Subcutaneous abdominal adipose tissue (tissue), 5 donors: ENCODE data around the gene PLAGL1.

Experiments
- H3K27ac ChIP-seq: one replicate; pipeline ENCODE4 v1.7.0; 2013; ENCODE audit warnings: low read depth, mild to moderate bottlenecking, inconsistent platforms, low read length, moderate library complexity
- H3K27me3 ChIP-seq, 5 donors: one replicate each; pipeline ENCODE4 v1.7.0; 2013; ENCODE audit warnings: low read length in 5 of 5, inconsistent platforms in 1 of 5; ENCODE audit not compliant: control insufficient read depth in 5 of 5, insufficient read depth in 4 of 5
- H3K36me3 ChIP-seq, 5 donors: one replicate each; pipeline ENCODE4 v1.7.0; 2013; ENCODE audit warnings: low read length in 5 of 5; ENCODE audit not compliant: control insufficient read depth in 5 of 5, insufficient read depth in 5 of 5
- H3K4me1 ChIP-seq, 5 donors: one replicate each; pipeline ENCODE4 v1.7.0; 2013; ENCODE audit warnings: low read length in 5 of 5, mild to moderate bottlenecking in 3 of 5, moderate library complexity in 1 of 5; ENCODE audit not compliant: control insufficient read depth in 5 of 5, insufficient read depth in 5 of 5
- H3K4me3 ChIP-seq, 5 donors: one replicate each; pipeline ENCODE4 v1.7.0; 2013; ENCODE audit warnings: low read length in 5 of 5, low read depth in 1 of 5
- H3K9ac ChIP-seq, 5 donors: one replicate each; pipeline ENCODE4 v1.7.0; 2013; ENCODE audit warnings: low read length in 5 of 5, mild to moderate bottlenecking in 4 of 5, moderate library complexity in 3 of 5
- H3K9me3 ChIP-seq, 5 donors: one replicate each; pipeline ENCODE4 v1.7.0; 2013; ENCODE audit warnings: low read length in 5 of 5; ENCODE audit not compliant: control insufficient read depth in 5 of 5
- donor health status: healthy.
- donor health status: healthy.
- donor health status: healthy.
- donor health status: healthy.
- donor health status: healthy.

Gene PLAGL1

GRCh38 chr6:143948208-143948607, 59.9 kb downstream of the PLAGL1 start:
- no peaks in the 10 kb centered on the region for H3K4me1 ChIP-seq
- H3K36me3 ChIP-seq: peaks cover 0 to 20% (median 15%) of the 10 kb centered on the region in 5 donors
- H3K27ac ChIP-seq: no peak overlapping the region
- H3K4me3 ChIP-seq: no peak overlapping the region
- H3K9ac ChIP-seq: no peak overlapping the region
- H3K27me3 ChIP-seq: no peaks in the 10 kb centered on the region
- peaks cover 0 to 5% (median 3%) of the 10 kb centered on the region in 5 donors for H3K9me3 ChIP-seq

GRCh38 chr6:143941852-143942627, 66.0 kb downstream of the PLAGL1 start:
- Histone ChIP-seq H3K27ac (no peak overlapping the region), H3K9ac (no peak overlapping the region), H3K36me3 (peaks cover 0 to 4% (median 0%) of the 10 kb centered on the region in 5 donors), H3K27me3 (no peaks in the 10 kb centered on the region), H3K4me3 (no peak overlapping the region), H3K9me3 (peaks cover 0 to 1% (median 0%) of the 10 kb centered on the region in 5 donors), H3K4me1 (peaks cover 0 to 8% (median 4%) of the 10 kb centered on the region in 5 donors)

- Histone ChIP-seq H3K4me1 (peaks cover 0 to 10% (median 4%) of the 10 kb centered on the region in 5 donors), H3K9ac (no peak overlapping the region), H3K4me3 (no peak overlapping the region), H3K27me3 (no peaks in the 10 kb centered on the region), H3K36me3 (no peaks in the 10 kb centered on the region), H3K9me3 (no peaks in the 10 kb centered on the region), H3K27ac (no peak overlapping the region)
Observed at GRCh38 chr6:143940011-143940597, 68.0 kb downstream of the PLAGL1 start.

DNA sequence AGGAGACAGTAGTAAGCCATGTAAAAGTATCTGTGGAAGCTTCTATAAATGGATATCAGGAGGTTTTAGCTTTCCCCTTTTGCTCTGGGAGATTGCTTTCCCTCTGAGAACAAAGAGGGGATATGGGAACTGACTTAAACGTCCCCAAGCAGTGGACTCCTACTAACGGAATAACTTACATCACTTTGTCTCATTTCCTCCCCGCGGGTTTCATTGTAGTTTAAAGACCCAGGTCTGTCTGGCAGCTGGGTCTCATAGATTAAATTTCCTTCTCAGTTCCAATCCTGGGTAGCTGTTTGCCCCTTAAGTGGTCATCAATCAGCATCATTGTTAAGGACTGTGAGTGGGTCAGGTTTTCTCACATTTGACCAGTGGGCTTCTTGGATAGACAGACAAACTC, 68.7 kb downstream of the PLAGL1 start:
- H3K27me3 ChIP-seq: no peaks in the 10 kb centered on the region
- no peaks in the 10 kb centered on the region for H3K36me3 ChIP-seq
- H3K27ac ChIP-seq: no peak overlapping the region
- H3K9ac ChIP-seq: no peak overlapping the region
- H3K4me3 ChIP-seq: no peak overlapping the region
- peaks cover 0 to under 1% (median 0%) of the 10 kb centered on the region in 5 donors for H3K9me3 ChIP-seq
- H3K4me1 ChIP-seq: peaks cover 0 to 10% (median 4%) of the 10 kb centered on the region in 5 donors

GRCh38 chr6:143937668-143937970, 70.4 kb downstream of the PLAGL1 start:
- Histone ChIP-seq H3K9me3 (peaks cover 0 to 6% (median 3%) of the 10 kb centered on the region in 5 donors), H3K4me1 (peaks cover 0 to 10% (median 4%) of the 10 kb centered on the region in 5 donors), H3K9ac (no peak overlapping the region), H3K27me3 (no peaks in the 10 kb centered on the region), H3K4me3 (no peak overlapping the region), H3K36me3 (no peaks in the 10 kb centered on the region), H3K27ac (no peak overlapping the region)

- peaks cover 0 to 6% (median 3%) of the 10 kb centered on the region in 5 donors for H3K9me3 ChIP-seq
- no peak overlapping the region for H3K4me3 ChIP-seq
- H3K27ac ChIP-seq: no peak overlapping the region
- H3K27me3 ChIP-seq: no peaks in the 10 kb centered on the region
- H3K36me3 ChIP-seq: no peaks in the 10 kb centered on the region
- H3K9ac ChIP-seq: no peak overlapping the region
- peaks cover 0 to 10% (median 4%) of the 10 kb centered on the region in 5 donors for H3K4me1 ChIP-seq
Observed at GRCh38 chr6:143936778-143937667, 71.0 kb downstream of the PLAGL1 start.

DNA sequence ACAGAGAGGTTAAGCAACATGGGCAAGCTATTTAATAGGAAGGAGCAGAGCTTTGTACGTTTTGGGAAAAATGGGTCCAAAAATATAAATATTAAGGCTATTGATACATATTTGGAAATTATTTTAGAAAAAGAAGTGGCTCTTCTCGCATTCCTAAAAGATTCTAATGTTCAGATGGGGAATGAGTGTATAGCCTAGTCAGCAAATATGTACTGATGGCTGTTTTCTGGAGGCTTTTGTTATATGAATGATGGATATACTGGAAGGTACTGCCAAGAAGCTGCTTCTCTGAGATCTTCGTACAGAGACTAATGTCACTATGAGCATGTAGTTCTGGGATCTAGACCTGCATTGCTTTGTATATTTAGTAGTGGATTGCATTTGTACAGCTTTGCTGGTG, 71.7 kb downstream of the PLAGL1 start:
- Histone ChIP-seq H3K27ac (no peak overlapping the region), H3K9ac (no peak overlapping the region), H3K9me3 (peaks cover 0 to 7% (median 3%) of the 10 kb centered on the region in 5 donors), H3K4me1 (peaks cover 0 to 10% (median 4%) of the 10 kb centered on the region in 5 donors), H3K27me3 (no peaks in the 10 kb centered on the region), H3K4me3 (no peak overlapping the region), H3K36me3 (no peaks in the 10 kb centered on the region)

GRCh38 chr6:143934867-143935266, 73.2 kb downstream of the PLAGL1 start:
- no peak overlapping the region for H3K4me3 ChIP-seq
- peaks cover 0 to 7% (median 3%) of the 10 kb centered on the region in 5 donors for H3K9me3 ChIP-seq
- H3K27ac ChIP-seq: no peak overlapping the region
- no peaks in the 10 kb centered on the region for H3K27me3 ChIP-seq
- peaks cover 0 to 10% (median 4%) of the 10 kb centered on the region in 5 donors for H3K4me1 ChIP-seq
- no peak overlapping the region for H3K9ac ChIP-seq
- H3K36me3 ChIP-seq: no peaks in the 10 kb centered on the region

- Histone ChIP-seq H3K4me3 (no peak overlapping the region), H3K9me3 (peaks cover 0 to 7% (median 3%) of the 10 kb centered on the region in 5 donors), H3K4me1 (peaks cover 0 to 10% (median 4%) of the 10 kb centered on the region in 5 donors), H3K36me3 (no peaks in the 10 kb centered on the region), H3K27me3 (no peaks in the 10 kb centered on the region), H3K27ac (no peak overlapping the region), H3K9ac (no peak overlapping the region)
Observed at GRCh38 chr6:143934331-143934730, 73.7 kb downstream of the PLAGL1 start.
